ENCODE results near the gene LTB. TPM values are rescaled to one million over a fixed set of nuclear protein-coding genes. Genes with fewer than 3 reads are reported as not detected.

The LTB gene
- total and polyA plus RNA-seq, 9 of the 15 experiments (the other 6 are each of a cell fraction or from before 2014, with no cell fraction given): 0.07 to 0.51 TPM; not detected in 7

GRCh38 chr6:31547727-31548543 is 34.3 kb downstream of the LTB start (continued):
- TF ChIP-seq ZNF395 (CRISPR knock-in tag; IDR thresholded peaks at IDR 0.05): 0 out of 2 replicates have a peak, but pooled peaks have one; percentile 52
- peak; percentile 85 for TF ChIP-seq ZFX (CRISPR knock-in tag; IDR thresholded peaks at IDR 0.05)
- peak in 2 of 3 experiments; percentile 13 to 77 for TF ChIP-seq YY1 (IDR thresholded peaks at IDR 0.05; ENCODE audit: borderline replicate concordance in 1 of 3, control insufficient read depth in 1 of 3, extremely low read depth in 1 of 3, insufficient read depth in 3 of 3, insufficient read length in 1 of 3, insufficient replicate concordance in 2 of 3, low read depth in 1 of 3, low read length in 2 of 3)
- TF ChIP-seq HDAC2 (IDR thresholded peaks at IDR 0.05): no peak
- TF ChIP-seq HMG20B (CRISPR knock-in tag; IDR thresholded peaks at IDR 0.05): no peak
- no peak for TF ChIP-seq ZBTB34 (CRISPR knock-in tag; IDR thresholded peaks at IDR 0.05)
- TF ChIP-seq ELF1 (tag; IDR thresholded peaks at IDR 0.05): 0 out of 2 replicates have a peak, but pooled peaks have one; percentile 23
- 0 out of 2 replicates have a peak, but pooled peaks have one; percentile 45 for TF ChIP-seq BRD4 (IDR thresholded peaks at IDR 0.05)
- TF ChIP-seq ZNF57 (CRISPR knock-in tag; IDR thresholded peaks at IDR 0.05): no peak
- TF ChIP-seq MYNN (IDR thresholded peaks at IDR 0.05): peak; percentile 62; the same call in 1 of the 2 replicates
- TF ChIP-seq MYNN (CRISPR knock-in tag; IDR thresholded peaks at IDR 0.05): no peak
- peak; percentile 45; the same call in 1 of the 2 replicates for TF ChIP-seq ZBTB2 (IDR thresholded peaks at IDR 0.05)

Data from K562 (cell line).